Kidney tubule cell (primary cell): ENCODE results near the gene TXNIP.
"Not testable (repeated sequence)": the region's sequence is repeated elsewhere in the genome, so short reads cannot be mapped to it uniquely, and the experiment has no call there.

Experiments used
- DNase-seq: peaks from one replicate; pipeline ENCODE4 v3.0.0-alpha.2; 2018; ENCODE audit warnings: low spot score

The TXNIP gene

GRCh38 chr1:145996433-145997015, at the start of gene TXNIP:
TXNIP (minus strand) TSS chr1:145996579; CDS start chr1:145996266, 313 bp downstream.
- DNase-seq, result peak; percentile 98

GRCh38 chr1:146039844-146040194, 43.4 kb upstream of the TXNIP start:
- no peak for DNase-seq

- DNase-seq, result peak; percentile 90
Observed at GRCh38 chr1:146036965-146037646, 40.7 kb upstream of the TXNIP start.

- no peak for DNase-seq
Observed at GRCh38 chr1:146036241-146036964, 40.0 kb upstream of the TXNIP start.

- DNase-seq, result no peak
Observed at GRCh38 chr1:146035048-146035423, 38.7 kb upstream of the TXNIP start.

GRCh38 chr1:146032631-146033219, 36.3 kb upstream of the TXNIP start:
- peak; percentile 58 for DNase-seq

GRCh38 chr1:146031476-146031875, 35.1 kb upstream of the TXNIP start:
- no peak for DNase-seq

GRCh38 chr1:146029117-146029516, 32.7 kb upstream of the TXNIP start:
- no peak for DNase-seq

GRCh38 chr1:146026650-146027049, 30.3 kb upstream of the TXNIP start:
- not testable (repeated sequence) for DNase-seq

- not testable (repeated sequence) for DNase-seq
Observed at GRCh38 chr1:146025787-146026495, 29.6 kb upstream of the TXNIP start.

- DNase-seq, result no peak
Observed at GRCh38 chr1:146022403-146023127, 26.2 kb upstream of the TXNIP start.

- no peak for DNase-seq
Observed at GRCh38 chr1:146021622-146022402, 25.4 kb upstream of the TXNIP start, which contains the start of gene HJV. HJV (minus strand) TSS chr1:146021735; CDS start chr1:146020231, 1,504 bp downstream.

- no peak for DNase-seq
Observed at GRCh38 chr1:146021050-146021445, 24.7 kb upstream of the TXNIP start.

GRCh38 chr1:146020058-146021049, 24.0 kb upstream of the TXNIP start:
- DNase-seq, result no peak

- DNase-seq, result no peak
Observed at GRCh38 chr1:146019231-146020057, 23.1 kb upstream of the TXNIP start.

GRCh38 chr1:146016891-146017290, 20.5 kb upstream of the TXNIP start:
- DNase-seq, result no peak

- no peak for DNase-seq
Observed at GRCh38 chr1:146013559-146013922, 17.2 kb upstream of the TXNIP start.

GRCh38 chr1:146012703-146013558, 16.6 kb upstream of the TXNIP start:
- peak; percentile 84 for DNase-seq
